Measurements from ENCODE around the gene TTC24. TPM values are rescaled to one million over a fixed set of nuclear protein-coding genes. Genes with fewer than 3 reads are reported as not detected.
"Not testable (repeated sequence)": the region's sequence is repeated elsewhere in the genome, so short reads cannot be mapped to it uniquely, and the experiment has no call there.

Gene TTC24
- total and polyA plus RNA-seq, 2 experiments from 2014 or later, result not detected

- Histone ChIP-seq H2AFZ (no peak overlapping the region), H3K4me2 (no peak overlapping the region), H3K27me3 (ENCODE audit: insufficient read depth) (no peaks in the 10 kb centered on the region), H3K27ac (ENCODE audit: low read depth) (no peak overlapping the region), H4K20me1 (replicated peaks; ENCODE audit: insufficient read depth) (no peaks in the 10 kb centered on the region; the same call in 1 of the 2 replicates), H3K9me2 (ENCODE audit: insufficient read depth) (no peaks in the 10 kb centered on the region), H3K36me3 (ENCODE audit: insufficient read depth) (peaks cover 5% of the 10 kb centered on the region; the same call in 1 of the 2 replicates), H3K4me3 (no peak overlapping the region), H3F3A (replicated peaks; ENCODE audit: low read depth) (no peaks in the 10 kb centered on the region), H3K79me2 (replicated peaks; ENCODE audit: insufficient read depth) (no peaks in the 10 kb centered on the region), H3K4me1 (ENCODE audit: insufficient read depth) (no peaks in the 10 kb centered on the region)
- DNase-seq (ENCODE audit: low spot score) (no peak), ATAC-seq (no peak)
- Mint-ChIP-seq H3K27me3 (ENCODE audit: insufficient read depth, low read depth, poor library complexity) (peaks cover 2% of the 10 kb centered on the region), H3K27ac (no peak overlapping the region), H3K4me1 (no peaks in the 10 kb centered on the region), H3K36me3 (ENCODE audit: low read depth) (peaks cover 19% of the 10 kb centered on the region), H3K9me3 (no peaks in the 10 kb centered on the region), H3K4me3 (no peak overlapping the region)
- TF ChIP-seq REST (IDR thresholded peaks at IDR 0.05; ENCODE audit: unreplicated experiment), result no peak
- TF ChIP-seq EZH2phosphoT487 (IDR thresholded peaks at IDR 0.05; ENCODE audit: unreplicated experiment), result no peak
- TF ChIP-seq ZNF462 (CRISPR knock-in tag; IDR thresholded peaks at IDR 0.05), result no peak
- no peak for TF ChIP-seq JUNB (IDR thresholded peaks at IDR 0.05; ENCODE audit: unreplicated experiment)
- TF ChIP-seq EZH2 (IDR thresholded peaks at IDR 0.05; ENCODE audit: low read depth, unreplicated experiment), result no peak
- TF ChIP-seq NANOG (IDR thresholded peaks at IDR 0.05; ENCODE audit: borderline replicate concordance), result no peak
- TF ChIP-seq ETS1 (IDR thresholded peaks at IDR 0.05), result no peak
- TF ChIP-seq ZNF114 (CRISPR knock-in tag; IDR thresholded peaks at IDR 0.05), result no peak
- TF ChIP-seq CREB1 (CRISPR knock-in tag; IDR thresholded peaks at IDR 0.05; ENCODE audit: low read depth), result no peak
- no peak for TF ChIP-seq CTCF (conservative IDR thresholded peaks at IDR 0.05; ENCODE audit: low read depth in 2 of 2)
Observed at GRCh38 chr1:156552518-156552917, 27.0 kb upstream of the TTC24 start.

- ATAC-seq; H3K9me2 ChIP-seq (ENCODE audit: insufficient read depth); H4K20me1 ChIP-seq (replicated peaks; ENCODE audit: insufficient read depth); H3K27ac ChIP-seq (ENCODE audit: low read depth); H3K79me2 ChIP-seq (replicated peaks; ENCODE audit: insufficient read depth); H3K27ac Mint-ChIP-seq; H3K4me2 ChIP-seq; H3K27me3 ChIP-seq (ENCODE audit: insufficient read depth); H3F3A ChIP-seq (replicated peaks; ENCODE audit: low read depth); DNase-seq (ENCODE audit: low spot score); H3K36me3 ChIP-seq (ENCODE audit: insufficient read depth); H3K4me1 ChIP-seq (ENCODE audit: insufficient read depth); H3K4me3 Mint-ChIP-seq; H3K9me3 Mint-ChIP-seq; H3K4me1 Mint-ChIP-seq; H2AFZ ChIP-seq; H3K4me3 ChIP-seq; H3K27me3 Mint-ChIP-seq (ENCODE audit: insufficient read depth, low read depth, poor library complexity): not testable (repeated sequence)
- peaks cover 16% of the 10 kb centered on the region; the same call in 2 of the 3 replicates for H3K36me3 Mint-ChIP-seq (ENCODE audit: low read depth)
Observed at GRCh38 chr1:156552937-156553336, 26.6 kb upstream of the TTC24 start.
